GM21619 (cell line): Measurements from ENCODE around the gene RPTOR.
A peak's percentile ranks its signal among the peaks of the same experiment; 100 is the strongest.

Source experiments
- ATAC-seq: cut with Tn5 transposase; IDR thresholded peaks from one replicate; pipeline ENCODE4 v1.9.1; 2021; ENCODE audit not compliant: unreplicated experiment

The RPTOR gene

GRCh38 chr17:80853076-80853475 lies 308.4 kb downstream of the RPTOR start:
- ATAC-seq, result no peak

- ATAC-seq, result no peak
These were observed 309.6 kb downstream of the RPTOR start for GRCh38 chr17:80854220-80854619.

DNA sequence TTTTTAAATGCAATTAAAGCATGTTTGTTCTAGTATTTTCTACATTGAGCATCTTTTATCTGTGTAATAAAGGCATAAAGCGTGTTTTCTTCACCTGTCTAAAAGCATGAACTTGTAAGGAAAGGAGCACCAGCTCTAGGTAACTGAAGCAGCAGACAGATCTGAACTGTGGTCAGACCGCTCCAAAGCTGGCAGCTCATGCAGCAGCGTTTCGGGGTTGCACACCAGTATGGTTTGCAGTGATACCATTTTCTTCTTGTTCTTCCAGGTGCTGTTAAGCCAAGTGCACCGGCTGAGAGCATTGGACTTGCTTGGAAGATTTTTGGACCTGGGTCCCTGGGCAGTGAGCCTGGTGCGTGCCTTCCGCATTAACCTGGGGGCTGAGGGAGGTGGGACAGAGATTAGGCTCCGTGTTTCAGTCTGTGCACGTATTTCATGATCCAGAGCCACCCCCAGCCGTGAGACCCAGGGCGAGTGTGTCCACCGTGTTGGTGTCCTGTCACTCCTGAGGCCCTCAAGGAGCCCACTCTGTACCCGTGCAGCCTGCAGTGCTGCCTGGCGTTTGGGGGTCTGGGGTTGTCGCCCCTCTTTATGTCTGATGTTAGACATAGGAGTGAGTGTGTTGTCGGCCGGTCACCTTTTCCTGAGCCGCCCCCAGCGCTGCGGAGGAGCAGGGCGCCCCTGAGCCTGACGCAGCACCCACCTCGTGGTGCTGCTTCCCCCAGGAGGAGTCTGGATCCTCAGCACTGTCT lies 310.7 kb downstream of the RPTOR start:
- ATAC-seq, result no peak

DNA sequence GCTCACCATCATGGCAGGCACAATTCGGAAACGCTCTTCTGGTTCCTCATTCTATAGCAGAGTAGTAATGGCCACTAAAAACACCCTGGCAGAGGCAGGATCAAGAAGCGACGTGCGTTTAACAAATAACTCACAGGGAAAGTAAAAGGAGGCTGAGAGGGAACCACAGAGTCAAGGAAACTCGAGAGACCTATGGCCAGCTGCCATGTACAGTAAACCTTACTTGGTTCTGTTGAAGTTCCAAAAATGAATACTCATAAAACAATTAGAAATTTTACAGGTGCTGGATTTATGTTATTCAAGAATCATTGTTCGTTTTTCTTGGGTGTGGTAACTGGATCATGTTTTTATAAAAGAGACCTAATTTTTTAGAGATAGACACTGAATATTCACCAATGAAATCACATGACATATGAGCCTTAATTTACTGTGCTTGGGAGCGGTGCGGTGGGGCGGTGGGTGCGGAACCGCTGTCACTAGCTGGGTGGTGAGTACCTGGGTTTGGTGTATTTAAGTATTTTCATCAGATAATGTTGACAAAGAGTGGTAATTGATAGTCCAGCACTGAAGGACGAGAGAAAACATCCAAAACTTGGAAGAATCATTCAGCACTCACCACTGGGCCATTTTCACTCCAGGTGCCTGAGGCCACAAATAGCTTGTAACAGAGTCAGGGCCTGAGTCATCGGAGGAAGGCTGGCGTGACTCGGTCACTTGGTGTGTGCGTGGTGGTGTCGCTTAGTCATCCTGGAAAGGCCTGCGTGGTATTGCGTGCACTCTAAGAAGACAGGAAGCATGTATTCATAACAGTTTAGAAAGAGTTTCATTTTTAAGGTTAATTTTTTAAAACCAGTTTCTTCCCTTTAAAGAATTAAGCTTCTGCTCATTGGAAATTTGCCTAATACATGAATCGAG lies 311.6 kb downstream of the RPTOR start:
- ATAC-seq, result peak; percentile 72

GRCh38 chr17:80856863-80857755 lies 312.5 kb downstream of the RPTOR start:
- no peak for ATAC-seq

GRCh38 chr17:80857756-80858171 lies 313.1 kb downstream of the RPTOR start:
- no peak for ATAC-seq

DNA sequence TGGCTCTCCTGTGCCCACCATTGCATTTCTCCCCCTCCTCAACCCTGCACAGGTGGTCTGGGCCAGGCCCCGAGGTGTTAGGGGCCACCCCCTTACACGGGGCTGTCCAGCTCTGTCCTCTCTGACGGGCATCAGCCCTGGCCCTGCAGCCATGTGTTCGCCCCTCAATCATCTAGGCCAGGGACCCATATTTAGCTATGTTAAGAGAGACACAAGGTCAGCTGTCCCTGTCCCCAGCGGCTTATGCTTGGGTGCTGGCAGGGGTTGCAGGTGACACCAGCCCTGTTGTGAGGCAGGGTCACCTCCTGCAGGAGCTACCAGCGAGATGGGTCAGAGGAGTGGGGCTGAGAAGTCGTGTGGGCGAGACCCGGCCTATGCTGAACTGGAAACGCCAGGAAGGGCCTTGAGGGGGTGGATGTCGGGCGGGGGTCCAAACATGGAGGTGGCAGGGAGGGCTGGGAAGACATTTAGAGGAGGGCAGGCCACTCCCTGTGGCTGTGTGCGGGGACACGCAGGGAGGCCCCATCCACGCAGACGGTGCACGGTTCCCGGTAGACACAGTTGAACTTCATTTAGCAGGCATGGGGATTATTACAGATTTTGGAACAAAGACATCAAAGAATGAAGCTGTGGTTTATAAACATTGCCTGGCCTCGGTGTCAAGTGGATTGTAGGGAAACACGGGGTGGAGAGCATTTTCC lies 313.8 kb downstream of the RPTOR start:
- ATAC-seq, result no peak

DNA sequence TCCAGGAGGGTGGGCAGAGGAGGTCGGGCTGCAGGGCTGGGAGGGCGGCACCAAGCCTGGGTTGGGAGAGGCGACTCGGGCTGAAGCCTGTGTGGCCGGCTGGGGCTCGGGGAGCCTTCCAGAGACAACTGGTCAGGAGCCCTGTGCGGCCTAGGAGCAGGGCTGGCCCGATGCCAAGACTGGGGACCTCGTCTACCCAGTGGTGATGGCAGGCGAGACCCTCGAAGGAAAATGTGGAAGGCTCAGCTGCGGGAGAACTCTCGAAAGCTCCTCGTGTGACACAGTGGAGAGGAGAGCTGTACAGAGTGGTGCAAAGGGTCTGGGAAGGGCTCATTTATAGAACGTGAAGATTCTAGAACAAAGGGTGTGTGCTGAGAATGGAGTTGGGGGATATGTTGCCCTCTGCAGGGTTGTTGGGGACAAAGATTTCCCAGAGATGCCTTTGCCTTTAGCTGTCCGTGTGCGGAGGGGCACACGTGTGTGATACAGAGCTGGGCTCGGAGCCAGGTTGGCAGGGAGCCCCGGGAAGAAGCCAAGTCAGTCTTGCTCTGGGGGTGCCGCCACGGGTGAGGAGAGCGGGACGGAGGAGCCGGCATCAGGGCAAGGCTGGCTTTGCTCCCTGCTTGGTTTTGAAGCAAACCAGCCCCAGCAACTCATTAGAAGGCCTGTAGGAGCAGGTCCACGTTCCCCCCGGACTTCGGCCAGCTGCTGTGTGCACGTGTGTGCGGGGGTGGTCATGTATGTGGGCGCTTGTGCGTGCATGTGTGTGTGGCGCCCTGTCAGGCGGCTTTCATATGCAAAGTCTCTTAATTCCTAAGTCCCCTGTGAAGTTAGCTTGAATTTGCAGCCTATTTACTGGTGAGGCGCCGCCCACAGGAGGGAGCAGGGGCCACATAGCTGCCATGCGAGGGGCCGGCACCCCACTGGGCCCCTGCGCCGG lies 314.6 kb downstream of the RPTOR start:
- ATAC-seq, result no peak

DNA sequence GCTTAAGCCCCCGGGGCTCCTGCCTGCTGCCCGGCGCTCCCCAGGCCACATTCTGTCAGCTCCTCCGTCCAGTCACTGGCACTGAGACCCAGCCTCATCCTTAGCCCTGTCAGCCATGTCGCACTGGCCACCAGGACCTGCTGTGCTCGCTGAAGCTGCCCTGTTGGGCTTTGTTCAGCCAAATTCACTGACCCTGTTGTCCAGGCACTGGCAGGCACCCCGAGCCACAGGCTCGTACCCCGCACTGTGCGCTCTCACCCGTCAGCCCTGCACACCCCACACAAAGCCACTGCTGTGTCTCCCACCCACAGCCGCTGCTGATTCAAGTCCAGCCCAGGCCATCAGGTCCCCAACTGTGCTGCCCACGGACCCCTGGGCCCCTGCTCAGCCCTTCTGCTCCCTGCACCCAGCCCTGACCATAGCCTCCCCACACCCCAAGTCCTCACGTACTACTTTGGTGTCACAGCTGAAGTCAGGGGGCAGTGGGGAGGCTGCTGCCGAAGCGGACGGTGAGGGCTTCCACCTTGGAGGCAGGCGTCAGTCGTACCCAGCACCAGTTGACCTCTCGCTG lies 315.5 kb downstream of the RPTOR start:
- ATAC-seq, result no peak

- ATAC-seq, result no peak
These were observed 316.2 kb downstream of the RPTOR start for GRCh38 chr17:80860703-80861417.

DNA sequence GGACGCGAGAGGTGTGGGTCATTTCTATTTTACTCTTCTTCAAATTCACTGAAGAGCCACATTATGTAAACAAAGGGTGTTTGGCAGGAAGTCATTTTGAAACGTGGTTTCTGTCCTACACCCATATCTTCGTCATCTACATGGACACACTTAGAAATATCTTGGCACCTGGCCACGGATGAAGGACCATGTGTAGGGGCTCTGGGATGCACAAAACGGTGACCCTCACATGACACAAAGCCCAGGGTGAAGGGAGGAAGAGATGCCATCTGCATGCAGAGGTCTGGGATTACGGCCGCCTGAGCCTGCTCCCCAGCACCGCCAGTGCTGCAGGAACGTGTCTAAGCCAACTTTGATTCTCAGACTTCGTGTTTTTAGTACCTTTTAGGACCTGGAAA lies 316.8 kb downstream of the RPTOR start:
- ATAC-seq, result no peak

DNA sequence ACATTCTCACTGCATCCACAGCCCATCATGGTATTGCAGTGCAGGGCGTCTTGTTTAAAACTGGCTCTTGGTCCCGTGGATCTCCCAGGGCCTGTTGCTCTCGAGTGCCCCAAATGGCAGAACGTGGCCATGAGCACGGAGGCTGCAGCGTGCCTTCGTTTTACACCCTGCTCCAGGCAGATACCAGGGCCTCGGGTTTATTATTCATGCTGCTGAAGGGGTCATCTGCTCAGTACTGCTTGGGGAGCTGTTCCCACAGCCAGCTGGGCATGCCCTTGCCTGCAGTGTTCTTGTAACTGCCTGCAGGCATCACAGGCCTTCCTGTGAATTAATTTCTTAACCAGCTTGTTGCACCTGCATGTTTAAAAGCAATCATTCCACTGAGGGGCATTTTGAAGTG lies 317.3 kb downstream of the RPTOR start:
- ATAC-seq, result no peak

DNA sequence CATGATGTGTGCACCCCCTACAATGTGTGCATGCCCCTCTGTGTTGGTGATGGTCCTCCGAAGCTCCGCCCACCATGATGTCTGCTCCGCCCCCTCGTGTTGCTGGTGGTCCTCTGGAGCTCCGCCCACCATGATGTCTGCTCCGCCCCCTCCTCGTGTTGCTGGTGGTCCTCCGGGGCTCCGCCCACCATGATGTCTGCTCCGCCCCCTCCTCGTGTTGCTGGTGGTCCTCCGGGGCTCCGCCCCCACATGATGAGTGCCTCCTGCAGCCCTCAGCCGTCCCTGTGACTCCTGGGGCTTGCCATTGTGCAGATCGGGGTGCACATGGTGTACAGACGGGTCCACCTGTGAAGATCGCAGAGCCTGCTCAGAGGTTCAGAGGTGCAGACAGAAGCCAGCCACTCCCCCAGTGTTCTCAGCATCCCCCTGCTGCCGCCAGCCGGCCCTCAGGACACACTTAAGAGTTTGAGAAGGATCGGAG lies 317.9 kb downstream of the RPTOR start:
- no peak for ATAC-seq

DNA sequence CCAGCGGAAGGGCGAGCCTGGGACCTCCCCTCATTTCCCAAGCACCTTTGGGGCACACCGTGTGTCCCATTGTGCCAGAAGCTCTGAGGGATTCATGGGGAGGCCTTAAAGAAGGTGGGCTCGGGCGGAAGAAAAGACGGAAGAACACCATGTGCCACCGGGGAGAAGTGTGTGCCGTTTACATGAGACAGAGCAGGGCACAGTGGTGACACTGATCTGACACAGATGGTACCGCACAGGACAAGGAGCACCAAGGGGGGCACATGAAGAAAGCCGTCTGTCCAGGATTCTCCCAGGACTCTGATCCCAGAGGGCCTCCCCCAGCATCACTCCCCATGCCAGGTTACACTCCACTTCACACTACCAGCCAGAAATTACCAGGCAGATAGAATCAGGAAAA lies 318.3 kb downstream of the RPTOR start:
- no peak for ATAC-seq

- ATAC-seq, result no peak
These were observed 319.0 kb downstream of the RPTOR start for GRCh38 chr17:80863626-80864025.

DNA sequence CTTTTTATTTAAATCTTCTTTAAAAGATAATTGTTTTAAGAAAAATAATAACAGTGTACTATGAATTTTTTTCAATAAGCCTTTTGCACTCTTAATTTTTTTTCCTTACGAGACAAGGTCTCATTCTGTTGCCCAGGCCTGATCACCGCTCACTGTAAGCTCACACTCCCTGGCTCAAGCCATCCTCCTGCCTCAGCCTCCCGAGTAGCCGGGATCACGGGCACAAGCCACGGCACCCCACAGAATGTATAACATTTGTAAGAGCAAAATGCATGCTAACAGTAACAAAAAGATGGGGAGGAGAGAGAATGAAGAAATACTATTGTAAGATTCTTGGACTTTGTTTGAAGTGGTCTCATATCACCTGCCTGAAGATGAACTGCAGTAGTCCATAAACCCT lies 320.1 kb downstream of the RPTOR start:
- no peak for ATAC-seq

DNA sequence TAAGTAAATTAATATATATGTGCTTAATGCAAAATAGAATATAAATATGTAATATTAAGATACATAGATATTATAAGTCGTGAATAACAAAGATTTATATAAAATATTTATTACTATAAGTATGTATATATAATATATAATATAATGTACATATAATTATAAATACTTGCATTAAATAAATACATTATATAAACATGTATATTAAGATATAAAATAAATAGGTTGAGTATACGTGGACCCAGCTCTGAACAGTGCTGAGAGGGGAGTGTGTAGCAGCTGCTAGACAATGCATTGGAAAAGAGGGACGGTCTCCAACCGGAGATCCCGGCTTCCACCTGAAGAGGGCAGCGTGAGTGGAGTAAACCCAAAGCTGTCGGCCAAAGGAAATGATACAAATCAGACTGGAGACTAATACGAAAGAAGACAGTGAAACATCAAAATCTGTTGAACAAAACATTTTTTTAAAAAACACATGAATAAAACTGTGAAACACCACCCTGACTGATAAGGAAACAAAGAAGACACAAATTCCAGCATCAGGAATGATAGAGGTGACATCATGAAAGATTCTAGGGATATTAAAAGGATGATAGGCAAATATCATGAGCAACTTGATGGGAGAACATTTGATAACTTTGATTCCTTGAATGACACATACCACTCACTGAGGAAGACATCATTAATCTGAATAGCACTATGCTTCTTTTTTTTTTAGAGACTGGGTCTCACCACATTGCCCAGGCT lies 321.6 kb downstream of the RPTOR start:
- no peak for ATAC-seq
